Endometrial microvascular endothelial cells (primary cell): ENCODE measurements around the gene DNAH14. TPM values are rescaled to one million over a fixed set of nuclear protein-coding genes. Genes with fewer than 3 reads are reported as not detected.

Source experiments
- in situ Hi-C: cut with HindIII; loops from 2 replicates; pipeline ENCODE4 v1.10.0; 2017; ENCODE audit warnings: low sequenced_read_pairs, low pct_unique_long_range_greater_than_20kb; ENCODE audit errors: inconsistent ontology term
- total RNA-seq: library from RNA; depleted of rRNA; stranded (reverse); fragments of >200 nt; gene quantifications from one replicate; pipeline ENCODE4 v1.2.3, GENCODE V29; 2015; ENCODE audit errors: inconsistent ontology term

The DNAH14 gene
- total RNA-seq, 1 donor from 2014 or later, result 8.4 TPM

DNA sequence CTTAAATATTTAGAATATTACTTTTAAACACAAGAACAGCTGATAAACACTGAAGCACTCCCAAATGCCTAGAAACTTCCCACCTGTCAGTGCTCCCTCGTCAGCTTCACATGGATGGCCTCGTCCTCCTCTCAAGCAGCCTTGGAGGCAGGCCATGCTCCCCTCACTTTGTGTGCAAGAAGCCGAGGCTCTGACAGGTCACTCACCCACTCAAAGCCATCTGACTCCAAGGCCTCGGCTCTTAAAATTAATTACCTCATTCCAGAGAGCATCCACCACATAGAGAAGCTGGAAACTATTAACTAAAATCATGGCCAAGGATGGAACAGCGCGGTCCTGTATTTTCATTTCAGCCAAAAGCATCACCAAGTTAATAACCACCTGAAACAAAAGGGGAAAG is 480.6 kb downstream of the DNAH14 start:
- in situ Hi-C loops, result no loop called here

DNA sequence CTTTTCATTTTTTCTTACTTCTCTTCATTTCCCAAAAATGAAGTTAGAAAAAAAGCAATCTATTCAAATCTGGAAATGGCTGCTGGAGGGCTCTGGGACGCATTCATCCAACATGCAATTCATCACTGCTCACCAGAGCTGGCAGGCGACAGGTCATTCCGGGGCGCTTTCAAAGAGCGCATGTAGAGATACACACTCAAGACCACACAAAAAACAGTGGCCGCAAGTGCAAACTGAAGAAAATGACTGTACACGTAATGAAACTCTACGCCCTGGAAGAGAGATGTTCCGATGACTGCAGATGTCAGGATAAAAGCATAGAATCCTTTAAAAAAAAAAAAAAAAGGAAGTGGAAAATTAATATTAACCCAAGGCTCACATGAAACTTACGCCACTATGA is 482.8 kb downstream of the DNAH14 start:
- in situ Hi-C loops, result no loop called here

DNA sequence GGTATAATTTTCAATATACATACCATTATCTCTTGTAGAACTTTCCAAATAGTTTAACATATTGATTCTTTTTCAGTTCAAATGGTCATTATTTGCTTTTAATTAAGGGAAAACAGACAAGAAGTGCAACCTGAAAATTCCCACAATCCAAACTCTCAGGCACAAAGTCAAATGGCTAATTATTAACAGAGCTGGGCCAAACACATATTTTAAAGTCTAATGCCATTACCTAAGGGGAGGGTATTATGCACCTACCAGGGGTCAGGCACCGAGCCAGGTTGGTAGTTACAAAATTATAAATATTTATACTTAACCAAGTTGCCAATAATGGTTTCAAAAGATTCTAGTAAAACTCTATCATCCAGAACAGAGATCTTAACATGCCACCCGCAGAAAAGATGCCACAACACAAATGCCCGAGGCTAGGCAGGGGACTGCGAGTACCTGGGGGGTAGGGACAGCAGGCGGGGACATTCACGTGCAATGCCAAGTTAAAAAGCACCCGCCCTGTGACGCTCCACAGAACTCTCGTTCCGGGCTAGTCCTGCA is 483.4 kb downstream of the DNAH14 start:
- in situ Hi-C loops, result no loop called here

- in situ Hi-C loops, result no loop called here
Measured at GRCh38 chr1:225413708-225414375, 484.4 kb downstream of the DNAH14 start.

DNA sequence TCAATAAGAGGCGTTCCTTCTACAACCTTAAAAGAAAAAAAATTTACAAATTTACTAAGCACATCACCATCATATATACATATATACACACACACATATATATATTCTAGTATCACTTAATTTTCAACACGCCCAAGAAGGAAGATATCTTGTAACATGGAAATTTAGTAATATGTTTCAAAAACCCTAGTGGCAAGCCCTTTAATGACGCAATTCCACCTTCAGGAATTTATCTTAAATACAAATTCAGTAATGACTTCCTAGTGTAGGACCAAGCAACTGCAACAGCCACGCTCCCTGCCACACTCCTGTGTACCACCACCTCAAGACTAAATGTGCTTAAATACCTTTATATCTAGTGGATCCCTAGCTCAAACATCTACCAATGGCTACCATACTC is 485.8 kb downstream of the DNAH14 start:
- in situ Hi-C loops, result no loop called here

- in situ Hi-C loops, result no loop called here
Measured at GRCh38 chr1:225415967-225416745, 486.7 kb downstream of the DNAH14 start.

DNA sequence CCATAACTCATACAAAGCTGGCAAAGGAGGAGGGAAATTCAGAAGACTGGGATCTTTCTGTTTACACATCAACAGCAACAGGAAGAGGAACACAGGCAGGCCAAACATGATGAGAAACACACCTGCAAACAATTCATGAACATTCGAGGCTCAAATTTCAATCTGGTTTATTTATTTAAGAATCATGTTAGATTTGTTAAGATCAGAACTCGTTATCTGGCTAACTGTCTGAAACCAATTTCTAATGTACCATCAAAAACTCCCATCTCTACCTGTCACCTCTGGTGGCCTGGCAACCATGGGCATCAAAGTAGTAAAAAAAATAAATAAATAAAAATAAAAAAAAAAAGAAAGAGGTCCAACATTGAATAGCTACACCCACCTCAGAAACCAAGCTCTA is 488.6 kb downstream of the DNAH14 start:
- in situ Hi-C loops, result no loop called here

GRCh38 chr1:225418598-225418997 is 489.1 kb downstream of the DNAH14 start:
- in situ Hi-C loops, result no loop called here

GRCh38 chr1:225422031-225422605 is 492.6 kb downstream of the DNAH14 start:
- in situ Hi-C loops, result no loop called here

- in situ Hi-C loops, result no loop called here
Measured at GRCh38 chr1:225422795-225423517, 493.5 kb downstream of the DNAH14 start.

- in situ Hi-C loops, result no loop called here
Measured at GRCh38 chr1:225423518-225423855, 494.0 kb downstream of the DNAH14 start.

DNA sequence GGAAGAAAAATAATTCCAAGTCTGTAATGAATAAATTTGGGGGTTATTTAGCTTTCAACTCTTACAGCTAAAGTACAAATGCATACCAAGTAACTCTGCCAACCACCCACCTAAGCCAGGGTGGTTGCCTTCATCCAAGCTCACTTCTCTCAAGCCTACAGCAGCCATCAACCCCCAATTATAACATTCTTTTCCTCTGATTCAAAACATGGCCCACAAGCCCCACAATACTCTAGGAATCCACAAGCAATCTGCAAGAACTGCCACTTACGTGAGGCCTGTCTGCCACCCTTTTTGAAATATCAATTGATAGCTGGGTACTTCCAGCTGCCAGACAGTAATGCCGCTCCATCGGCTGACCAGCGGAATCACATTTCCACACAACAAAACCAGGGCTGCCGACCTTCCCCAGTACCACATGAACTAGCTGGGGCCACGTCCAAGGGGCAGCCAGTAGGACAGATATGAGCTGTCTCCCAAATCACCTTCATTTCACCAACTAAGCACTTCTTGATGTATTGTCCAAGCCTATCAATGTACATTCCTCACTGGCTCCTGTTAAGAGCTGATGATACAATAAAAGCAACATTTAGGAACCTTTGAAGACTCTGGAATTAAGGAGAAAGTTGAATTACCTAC is 495.2 kb downstream of the DNAH14 start:
- in situ Hi-C loops, result loop anchor here (25.0 kb wide), 1 partner anchor 563 kb away; the partner anchor contains the start of gene SDE2

GRCh38 chr1:225425201-225425786 is 495.8 kb downstream of the DNAH14 start:
- in situ Hi-C loops, result loop anchor here (25.0 kb wide), 1 partner anchor 562 kb away; the partner anchor contains the start of gene SDE2

- in situ Hi-C loops, result loop anchor here (25.0 kb wide), 1 partner anchor 561 kb away; the partner anchor contains the start of gene SDE2
Measured at GRCh38 chr1:225426395-225427234, 497.1 kb downstream of the DNAH14 start.

- in situ Hi-C loops, result loop anchor here (25.0 kb wide), 1 partner anchor 560 kb away; the partner anchor contains the start of gene SDE2
Measured at GRCh38 chr1:225427235-225428067, 498.0 kb downstream of the DNAH14 start, which contains the start of gene LBR. TSS of gene LBR (minus strand) at chr1:225428038. CDS start at chr1:225424075, 3,963 bp downstream.

GRCh38 chr1:225428068-225428880 is 498.8 kb downstream of the DNAH14 start:
- in situ Hi-C loops, result loop anchor here (25.0 kb wide), 1 partner anchor 559 kb away; the partner anchor contains the start of gene SDE2
